ENCODE data around the gene NTM.
"Not testable (repeated sequence)": the region's sequence is repeated elsewhere in the genome, so short reads cannot be mapped to it uniquely, and the experiment has no call there.

NTM gene

GRCh38 chr11:131666006-131666405 is 295.6 kb downstream of the NTM start:
- Mint-ChIP-seq H3K4me1 (peaks cover 3% of the 10 kb centered on the region), H3K4me3 (no peak overlapping the region), H3K36me3 (no peaks in the 10 kb centered on the region), H3K27ac (peak overlapping the region; percentile 60), H3K9me3 (no peaks in the 10 kb centered on the region), H3K27me3 (no peaks in the 10 kb centered on the region)

GRCh38 chr11:131666617-131667016 is 296.2 kb downstream of the NTM start:
- no peak overlapping the region for H3K4me3 Mint-ChIP-seq

GRCh38 chr11:131667566-131667965 is 297.2 kb downstream of the NTM start:
- Mint-ChIP-seq H3K4me3 (no peak overlapping the region), H3K27ac (no peak overlapping the region), H3K4me1 (peaks cover 3% of the 10 kb centered on the region), H3K27me3 (no peaks in the 10 kb centered on the region), H3K9me3 (no peaks in the 10 kb centered on the region), H3K36me3 (no peaks in the 10 kb centered on the region)

More at GRCh38 chr11:131666617-131667016, 296.2 kb downstream of the NTM start:
- H3K36me3 Mint-ChIP-seq, result no peaks in the 10 kb centered on the region
- H3K27me3 Mint-ChIP-seq, result no peaks in the 10 kb centered on the region
- no peak overlapping the region for H3K27ac Mint-ChIP-seq
- peaks cover 3% of the 10 kb centered on the region for H3K4me1 Mint-ChIP-seq
- H3K9me3 Mint-ChIP-seq, result no peaks in the 10 kb centered on the region

- Mint-ChIP-seq H3K36me3 (no peaks in the 10 kb centered on the region), H3K4me3 (no peak overlapping the region), H3K27ac (no peak overlapping the region)
Observed at GRCh38 chr11:131668500-131669400, 298.3 kb downstream of the NTM start.

GRCh38 chr11:131669401-131669780 is 299.0 kb downstream of the NTM start:
- no peaks in the 10 kb centered on the region for H3K9me3 Mint-ChIP-seq
- H3K27ac Mint-ChIP-seq, result no peak overlapping the region
- H3K36me3 Mint-ChIP-seq, result no peaks in the 10 kb centered on the region
- no peak overlapping the region for H3K4me3 Mint-ChIP-seq
- peaks cover 3% of the 10 kb centered on the region for H3K4me1 Mint-ChIP-seq
- H3K27me3 Mint-ChIP-seq, result no peaks in the 10 kb centered on the region

More at GRCh38 chr11:131668500-131669400, 298.3 kb downstream of the NTM start:
- H3K27me3 Mint-ChIP-seq, result no peaks in the 10 kb centered on the region
- H3K4me1 Mint-ChIP-seq, result peaks cover 3% of the 10 kb centered on the region
- no peaks in the 10 kb centered on the region for H3K9me3 Mint-ChIP-seq

- Mint-ChIP-seq H3K4me1 (peaks cover 3% of the 10 kb centered on the region), H3K4me3 (no peak overlapping the region), H3K27ac (no peak overlapping the region), H3K9me3 (no peaks in the 10 kb centered on the region), H3K27me3 (peaks cover 2% of the 10 kb centered on the region), H3K36me3 (no peaks in the 10 kb centered on the region)
Observed at GRCh38 chr11:131670876-131671275, 300.5 kb downstream of the NTM start.

GRCh38 chr11:131671320-131671719 is 300.9 kb downstream of the NTM start:
- Mint-ChIP-seq H3K36me3 (no peaks in the 10 kb centered on the region), H3K27me3 (peaks cover 2% of the 10 kb centered on the region), H3K4me3 (no peak overlapping the region), H3K27ac (no peak overlapping the region), H3K4me1 (peaks cover 3% of the 10 kb centered on the region), H3K9me3 (no peaks in the 10 kb centered on the region)

GRCh38 chr11:131671734-131672133 is 301.3 kb downstream of the NTM start:
- Mint-ChIP-seq H3K4me3 (no peak overlapping the region), H3K9me3 (no peaks in the 10 kb centered on the region), H3K4me1 (peaks cover 3% of the 10 kb centered on the region), H3K36me3 (no peaks in the 10 kb centered on the region), H3K27me3 (peaks cover 2% of the 10 kb centered on the region), H3K27ac (no peak overlapping the region)

GRCh38 chr11:131672191-131672590 is 301.8 kb downstream of the NTM start:
- Mint-ChIP-seq H3K4me1 (peaks cover 3% of the 10 kb centered on the region), H3K27ac (no peak overlapping the region), H3K27me3 (peaks cover 2% of the 10 kb centered on the region), H3K9me3 (no peaks in the 10 kb centered on the region), H3K36me3 (no peaks in the 10 kb centered on the region), H3K4me3 (no peak overlapping the region)

- no peak overlapping the region for H3K4me3 Mint-ChIP-seq
- H3K27ac Mint-ChIP-seq, result no peak overlapping the region
- no peaks in the 10 kb centered on the region for H3K9me3 Mint-ChIP-seq
- H3K27me3 Mint-ChIP-seq, result peaks cover 2% of the 10 kb centered on the region
- no peaks in the 10 kb centered on the region for H3K36me3 Mint-ChIP-seq
- H3K4me1 Mint-ChIP-seq, result no peaks in the 10 kb centered on the region
Observed at GRCh38 chr11:131674051-131674755, 303.8 kb downstream of the NTM start.

- no peak overlapping the region for H3K4me3 Mint-ChIP-seq
- H3K27ac Mint-ChIP-seq, result no peak overlapping the region
- H3K9me3 Mint-ChIP-seq, result no peaks in the 10 kb centered on the region
- peaks cover 2% of the 10 kb centered on the region for H3K27me3 Mint-ChIP-seq
- no peaks in the 10 kb centered on the region for H3K36me3 Mint-ChIP-seq
- H3K4me1 Mint-ChIP-seq, result no peaks in the 10 kb centered on the region
Observed at GRCh38 chr11:131675121-131675888, 304.9 kb downstream of the NTM start.

GRCh38 chr11:131677828-131678470 is 307.5 kb downstream of the NTM start:
- Mint-ChIP-seq H3K4me1 (no peaks in the 10 kb centered on the region), H3K27ac (no peak overlapping the region), H3K9me3 (no peaks in the 10 kb centered on the region), H3K4me3 (no peak overlapping the region), H3K36me3 (no peaks in the 10 kb centered on the region), H3K27me3 (peaks cover 2% of the 10 kb centered on the region)

- Mint-ChIP-seq H3K27me3 (peaks cover 2% of the 10 kb centered on the region), H3K4me1 (no peaks in the 10 kb centered on the region), H3K27ac (no peak overlapping the region), H3K9me3 (no peaks in the 10 kb centered on the region), H3K36me3 (no peaks in the 10 kb centered on the region), H3K4me3 (no peak overlapping the region)
Observed at GRCh38 chr11:131678658-131679340, 308.4 kb downstream of the NTM start.

- H3K27ac Mint-ChIP-seq, H3K27me3 Mint-ChIP-seq, H3K4me3 Mint-ChIP-seq, H3K9me3 Mint-ChIP-seq, H3K36me3 Mint-ChIP-seq, H3K4me1 Mint-ChIP-seq: not testable (repeated sequence)
Observed at GRCh38 chr11:131680448-131680847, 310.0 kb downstream of the NTM start.

- H3K27me3 Mint-ChIP-seq, result peaks cover 8% of the 10 kb centered on the region
- no peak overlapping the region for H3K27ac Mint-ChIP-seq
- no peaks in the 10 kb centered on the region for H3K9me3 Mint-ChIP-seq
- no peaks in the 10 kb centered on the region for H3K36me3 Mint-ChIP-seq
- no peaks in the 10 kb centered on the region for H3K4me1 Mint-ChIP-seq
- H3K4me3 Mint-ChIP-seq, result no peak overlapping the region
Observed at GRCh38 chr11:131681920-131682319, 311.5 kb downstream of the NTM start.
